ENCODE results near the gene CPNE1. TPM values are rescaled to one million over a fixed set of nuclear protein-coding genes. Genes with fewer than 3 reads are reported as not detected.
"Not testable (repeated sequence)": the region's sequence is repeated elsewhere in the genome, so short reads cannot be mapped to it uniquely, and the experiment has no call there.

The CPNE1 gene
- 458 and 505 TPM in 2 replicates for total RNA-seq (2022)
- percentile 94 among the genes with signal in this experiment for Bru-seq, nascent RNA
- BruChase-seq, experiment 1, labeled RNA remaining after a 6-hour chase: percentile 98 among the genes with signal in this experiment
- percentile 99 among the genes with signal in this experiment for BruChase-seq, experiment 2, labeled RNA remaining after a 2-hour chase
- long read RNA-seq, transcript CPNE1-221 (2 exons, 625 nt): minor isoform, 5 of 330 reads
- long read RNA-seq, transcript CPNE1-204 (16 exons, 1,928 nt): major isoform, 57 of 330 reads
- long read RNA-seq, partial matches to known transcripts: 43 of 330 reads
- long read RNA-seq, other reads (novel, unspliced or antisense): 223 of 330 reads

GRCh38 chr20:35664466-35665206, at the start of gene CPNE1, which contains the start of gene RBM12:
CPNE1 (minus strand) TSS chr20:35664900; CDS start chr20:35632923, 31,977 bp downstream.
RBM12 (minus strand) TSS chr20:35664900; CDS start chr20:35655322, 9,578 bp downstream.
- Mint-ChIP-seq H3K36me3 (ENCODE audit: insufficient read depth, unreplicated experiment) (peaks cover 47% of the 10 kb centered on the region), H3K9me3 (ENCODE audit: low read depth, unreplicated experiment) (no peaks in the 10 kb centered on the region), H3K4me3 (ENCODE audit: low read depth, unreplicated experiment) (peak within 1 kb of the TSS; percentile 98), H3K4me1 (ENCODE audit: low read depth, unreplicated experiment) (peaks cover 43% of the 10 kb centered on the region), H3K27ac (ENCODE audit: unreplicated experiment) (peak within 1 kb of the TSS; percentile 99), H3K27me3 (ENCODE audit: unreplicated experiment) (no peaks in the 10 kb centered on the region)
- BruUV-seq (replicated peaks): no TSS peak
- peak; percentile 23 for TF ChIP-seq CTCF (IDR thresholded peaks at IDR 0.05; ENCODE audit: unreplicated experiment)
- CTCF ChIA-PET: interaction anchor here (0.5 to 1.7 kb wide), 6 partner anchors 13 to 493 kb away, joined by 3 to 6 read pairs (median 4); partner anchors contain the start of gene SCAND1
- DNase-seq: peak; percentile 97
- intact Hi-C loops (cut with micrococcal nuclease; ENCODE audit: unreplicated experiment): loop anchor here (2.0 to 10.0 kb wide), 3 partner anchors 47 to 150 kb away; partner anchors contain the start of genes RBM39 and SPAG4

GRCh38 chr20:35714127-35714526, 49.4 kb upstream of the CPNE1 start:
- intact Hi-C loops (cut with micrococcal nuclease; ENCODE audit: unreplicated experiment): no loop called here
- no peak for DNase-seq
- H3K4me3 Mint-ChIP-seq (ENCODE audit: low read depth, unreplicated experiment): no peak overlapping the region
- peaks cover 100% of the 10 kb centered on the region for H3K36me3 Mint-ChIP-seq (ENCODE audit: insufficient read depth, unreplicated experiment)
- BruUV-seq (replicated peaks): no TSS peak
- H3K4me1 Mint-ChIP-seq (ENCODE audit: low read depth, unreplicated experiment): peaks cover 11% of the 10 kb centered on the region
- CTCF ChIA-PET: no interaction called here
- TF ChIP-seq CTCF (IDR thresholded peaks at IDR 0.05; ENCODE audit: unreplicated experiment): no peak
- H3K27me3 Mint-ChIP-seq (ENCODE audit: unreplicated experiment): no peaks in the 10 kb centered on the region
- H3K9me3 Mint-ChIP-seq (ENCODE audit: low read depth, unreplicated experiment): no peaks in the 10 kb centered on the region
- no peak overlapping the region for H3K27ac Mint-ChIP-seq (ENCODE audit: unreplicated experiment)

GRCh38 chr20:35713120-35713519, 48.4 kb upstream of the CPNE1 start:
- H3K4me1 Mint-ChIP-seq (ENCODE audit: low read depth, unreplicated experiment): peaks cover 11% of the 10 kb centered on the region
- H3K4me3 Mint-ChIP-seq (ENCODE audit: low read depth, unreplicated experiment); H3K27me3 Mint-ChIP-seq (ENCODE audit: unreplicated experiment); H3K9me3 Mint-ChIP-seq (ENCODE audit: low read depth, unreplicated experiment); H3K27ac Mint-ChIP-seq (ENCODE audit: unreplicated experiment); DNase-seq; intact Hi-C loops (cut with micrococcal nuclease; ENCODE audit: unreplicated experiment): not testable (repeated sequence)
- BruUV-seq (replicated peaks): TSS peak; percentile 4
- peaks cover 100% of the 10 kb centered on the region for H3K36me3 Mint-ChIP-seq (ENCODE audit: insufficient read depth, unreplicated experiment)
- CTCF ChIA-PET: interaction anchor here (0.6 kb wide), 1 partner anchor 704 kb away, joined by 3 read pairs; no protein-coding TSS in a partner anchor

GRCh38 chr20:35711588-35712209, 47.0 kb upstream of the CPNE1 start:
- H3K4me3 Mint-ChIP-seq (ENCODE audit: low read depth, unreplicated experiment): no peak overlapping the region
- H3K27ac Mint-ChIP-seq (ENCODE audit: unreplicated experiment): peak overlapping the region; percentile 39
- CTCF ChIA-PET: interaction anchor here (0.8 kb wide), 1 partner anchor 10 kb away, joined by 4 read pairs; no protein-coding TSS in a partner anchor
- H3K4me1 Mint-ChIP-seq (ENCODE audit: low read depth, unreplicated experiment): peaks cover 11% of the 10 kb centered on the region
- intact Hi-C loops (cut with micrococcal nuclease; ENCODE audit: unreplicated experiment): no loop called here
- BruUV-seq (replicated peaks): no TSS peak
- no peak for TF ChIP-seq CTCF (IDR thresholded peaks at IDR 0.05; ENCODE audit: unreplicated experiment)
- peaks cover 98% of the 10 kb centered on the region for H3K36me3 Mint-ChIP-seq (ENCODE audit: insufficient read depth, unreplicated experiment)
- no peak for DNase-seq
- no peaks in the 10 kb centered on the region for H3K27me3 Mint-ChIP-seq (ENCODE audit: unreplicated experiment)
- no peaks in the 10 kb centered on the region for H3K9me3 Mint-ChIP-seq (ENCODE audit: low read depth, unreplicated experiment)

Data from Calu3 (cell line).